Erythroblast (primary cell): ENCODE measurements around the gene DDX39B.
"Not testable (repeated sequence)": the region's sequence is repeated elsewhere in the genome, so short reads cannot be mapped to it uniquely, and the experiment has no call there.

Experiments used
- GATA1 ChIP-seq: IDR thresholded peaks from 2 replicates; pipeline ENCODE4 v1.6.1; 2011; ENCODE audit warnings: low read depth, mild to moderate bottlenecking, control low read depth, low read length, moderate library complexity
- POLR2A ChIP-seq: IDR thresholded peaks from 2 replicates; pipeline ENCODE4 v1.6.1; 2011; ENCODE audit warnings: mild to moderate bottlenecking, low read length

GRCh38 chr6:31487674-31488073 is 54.1 kb downstream of the DDX39B start:
- not testable (repeated sequence) for TF ChIP-seq POLR2A, GATA1
